HepG2 (cell line): ENCODE data around the gene HAUS1. TPM values are rescaled to one million over a fixed set of nuclear protein-coding genes. Genes with fewer than 3 reads are reported as not detected.

ENCODE experiments used
- ARID2 ChIP-seq: sonication (generic); formaldehyde crosslinking; IDR thresholded peaks from 2 replicates; pipeline ENCODE4 v1.8.1; 2022; ENCODE audit warnings: mild to moderate bottlenecking, missing genetic modification reagents, borderline replicate concordance
- ATF4 ChIP-seq, 2 experiments: fragments of 450-650 bp in 1 of 2; sonication (generic) in 1 of 2; formaldehyde crosslinking; IDR thresholded peaks; 2 replicates each; pipeline versions ENCODE4 v1.5.0 to v1.8.0; 2020 to 2022; ENCODE audit warnings: mild to moderate bottlenecking in 1 of 2, missing genetic modification reagents in 1 of 2
- ELF4 ChIP-seq: sonication (generic); formaldehyde crosslinking; IDR thresholded peaks from 2 replicates; pipeline ENCODE4 v1.5.0; 2020; ENCODE audit warnings: missing genetic modification reagents, mild to moderate bottlenecking, moderate library complexity, borderline replicate concordance
- FUBP1 ChIP-seq: sonication (generic); formaldehyde crosslinking; IDR thresholded peaks from 2 replicates; pipeline ENCODE4 v1.5.1; 2020; ENCODE audit warnings: missing genetic modification reagents, mild to moderate bottlenecking, borderline replicate concordance
- GATAD2A ChIP-seq: IDR thresholded peaks from 2 replicates; pipeline ENCODE4 v1.6.1; 2016
- HMGXB3 ChIP-seq: sonication (generic); formaldehyde crosslinking; IDR thresholded peaks from 2 replicates; pipeline ENCODE4 v1.4.0; 2020; ENCODE audit warnings: missing genetic modification reagents, borderline replicate concordance
- HNF4A ChIP-seq: sonication (generic); formaldehyde crosslinking; IDR thresholded peaks from 2 replicates; pipeline ENCODE4 v1.4.0; 2020; ENCODE audit warnings: missing genetic modification reagents
- IKZF4 ChIP-seq: sonication (generic); formaldehyde crosslinking; IDR thresholded peaks from 2 replicates; pipeline ENCODE4 v1.5.1; 2020; ENCODE audit warnings: borderline replicate concordance, mild to moderate bottlenecking, low read depth, missing genetic modification reagents; ENCODE audit errors: not compliant biosample characterization
- MTF2 ChIP-seq: sonication (generic); formaldehyde crosslinking; IDR thresholded peaks from 2 replicates; pipeline ENCODE4 v1.5.0; 2020; ENCODE audit warnings: missing genetic modification reagents, borderline replicate concordance
- NCOA5 ChIP-seq: sonication (generic); formaldehyde crosslinking; IDR thresholded peaks from 2 replicates; pipeline ENCODE4 v1.4.0; 2020; ENCODE audit warnings: missing genetic modification reagents
- NFE2L1 ChIP-seq: sonication (generic); formaldehyde crosslinking; IDR thresholded peaks from 2 replicates; pipeline ENCODE4 v1.4.0; 2020; ENCODE audit warnings: missing genetic modification reagents, mild to moderate bottlenecking, borderline replicate concordance
- PCBP1 ChIP-seq: fragments of 200-400 bp; formaldehyde crosslinking; IDR thresholded peaks from 2 replicates; pipeline ENCODE4 v1.6.1; 2017; ENCODE audit warnings: mild to moderate bottlenecking, low read depth, low read length, borderline replicate concordance
- RBM39 ChIP-seq: fragments of 200-400 bp; formaldehyde crosslinking; IDR thresholded peaks from one replicate; pipeline ENCODE4 v1.6.1; 2018; ENCODE audit warnings: antibody characterized with exemption, mild to moderate bottlenecking, low read depth, low read length; ENCODE audit not compliant: poor library complexity, severe bottlenecking
- SOX13 ChIP-seq, 3 experiments: fragments of 450-650 bp in 1 of 3; sonication (generic) in 1 of 3; formaldehyde crosslinking in 1 of 3; IDR thresholded peaks in 2 of 3; conservative IDR thresholded peaks in 1 of 3; 2 replicates each; pipeline versions ENCODE4 v1.5.0 to v1.6.1; 2016 to 2020; ENCODE audit warnings: antibody characterized with exemption in 1 of 3, mild to moderate bottlenecking in 1 of 3, missing compliant biosample characterization in 1 of 3, missing genetic modification reagents in 1 of 3, moderate library complexity in 1 of 3
- XBP1 ChIP-seq: sonication (generic); formaldehyde crosslinking; IDR thresholded peaks from 2 replicates; pipeline ENCODE4 v1.5.0; 2020; ENCODE audit warnings: missing genetic modification reagents
- ZC3H13 ChIP-seq: sonication (generic); formaldehyde crosslinking; IDR thresholded peaks from 2 replicates; pipeline ENCODE4 v1.8.1; 2023; ENCODE audit warnings: mild to moderate bottlenecking, missing genetic modification reagents, moderate library complexity
- ZMYM3 ChIP-seq: sonication (generic); formaldehyde crosslinking; IDR thresholded peaks from 2 replicates; pipeline ENCODE4 v1.5.1; 2020; ENCODE audit warnings: mild to moderate bottlenecking, missing genetic modification reagents
- ZNF260 ChIP-seq: sonication (generic); formaldehyde crosslinking; IDR thresholded peaks from 2 replicates; pipeline ENCODE4 v1.4.0; 2020; ENCODE audit warnings: missing genetic modification reagents, low read depth, mild to moderate bottlenecking, borderline replicate concordance
- ZNF543 ChIP-seq: sonication (generic); formaldehyde crosslinking; IDR thresholded peaks from 2 replicates; pipeline ENCODE4 v1.4.0; 2020; ENCODE audit warnings: mild to moderate bottlenecking, missing genetic modification reagents
- ZNF558 ChIP-seq: sonication (generic); formaldehyde crosslinking; IDR thresholded peaks from 2 replicates; pipeline ENCODE4 v1.9.0; 2022; ENCODE audit warnings: mild to moderate bottlenecking, missing genetic modification reagents, borderline replicate concordance
- polyA plus RNA-seq, 8 experiments: library from polyadenylated mRNA; depleted of rRNA in 3 of 8; stranded (reverse) in 7 of 8; unstranded in 1 of 8; fragments of >200 nt; fragmentation: Illumina TruSeq in 4 of 8; extraction: Trizol in 4 of 8; gene quantifications; 2 replicates each; pipeline versions ENCODE4 v1.2.1 to v1.2.3, GENCODE V29; 2011 to 2016; ENCODE audit warnings: low read depth in 4 of 8, missing spikeins in 1 of 8, mixed read lengths in 1 of 8; ENCODE audit not compliant: insufficient read depth in 1 of 8
- total RNA-seq, 5 experiments: library from RNA; depleted of rRNA; stranded (reverse); fragments of >200 nt; fragmentation: Illumina TruSeq; extraction: Trizol; gene quantifications; 2 replicates each; pipeline ENCODE4 v1.2.3, GENCODE V29; 2016; ENCODE audit warnings: low read depth in 1 of 5

Gene HAUS1
- total and polyA plus RNA-seq, 2 of the 13 experiments (the other 11 are each of a cell fraction or from before 2014, with no cell fraction given) = 20.6 to 59.2 TPM

GRCh38 chr18:46173393-46174341 lies 69.5 kb downstream of the HAUS1 start (continued):
- peak; percentile 35; the same call in 1 of the 2 replicates for TF ChIP-seq PCBP1
- no peak for TF ChIP-seq FUBP1 (CRISPR knock-in tag)
- peak; percentile 39; the same call in 1 of the 2 replicates for TF ChIP-seq GATAD2A (CRISPR knock-in tag)
- peak; percentile 70 for TF ChIP-seq IKZF4 (CRISPR knock-in tag)
- peak; percentile 65 for TF ChIP-seq RBM39
- TF ChIP-seq NCOA5 = no peak
- peak; percentile 75; the same call in 1 of the 2 replicates for TF ChIP-seq ZNF558 (CRISPR knock-in tag)
- no peak; the same call in 1 of the 2 replicates for TF ChIP-seq XBP1 (CRISPR knock-in tag)
- TF ChIP-seq MTF2 (CRISPR knock-in tag) = peak; percentile 51; the same call in 1 of the 2 replicates
- TF ChIP-seq ARID2 (CRISPR knock-in tag) = no peak
- TF ChIP-seq ELF4 (CRISPR knock-in tag) = 0 out of 2 replicates have a peak, but pooled peaks have one; percentile 61
- TF ChIP-seq ZC3H13 = no peak; the same call in 1 of the 2 replicates
- no peak; the same call in 1 of the 2 replicates for TF ChIP-seq ZMYM3 (CRISPR knock-in tag)
- no peak for TF ChIP-seq SOX13 (IDR thresholded peaks at IDR 0.05)
- no peak; a peak in 2 of 4 replicates for TF ChIP-seq SOX13 (CRISPR knock-in tag; conservative IDR thresholded peaks at IDR 0.05 in 1 of 2, IDR thresholded peaks at IDR 0.05 in 1 of 2)
- no peak for TF ChIP-seq NFE2L1 (CRISPR knock-in tag)
- TF ChIP-seq ATF4 (CRISPR knock-in tag; IDR thresholded peaks at IDR 0.05) = peak in 1 of 2 experiments; percentile 58; a peak in 1 of 4 replicates
- peak; percentile 64; the same call in 1 of the 2 replicates for TF ChIP-seq ZNF260
- TF ChIP-seq ZNF543 (CRISPR knock-in tag) = no peak
- TF ChIP-seq HMGXB3 (CRISPR knock-in tag) = no peak
- TF ChIP-seq HNF4A (CRISPR knock-in tag) = no peak
